HepG2 (cell line): ENCODE results near the gene MT1F. TPM values are rescaled to one million over a fixed set of nuclear protein-coding genes. Genes with fewer than 3 reads are reported as not detected.

Source experiments
- polyA plus RNA-seq, 8 experiments: library from polyadenylated mRNA; depleted of rRNA in 3 of 8; stranded (reverse) in 7 of 8; unstranded in 1 of 8; fragments of >200 nt; fragmentation: Illumina TruSeq in 4 of 8; extraction: Trizol in 4 of 8; gene quantifications; 2 replicates each; pipeline versions ENCODE4 v1.2.1 to v1.2.3, GENCODE V29; 2011 to 2016; ENCODE audit warnings: low read depth in 4 of 8, missing spikeins in 1 of 8, mixed read lengths in 1 of 8; ENCODE audit not compliant: insufficient read depth in 1 of 8
- total RNA-seq, 5 experiments: library from RNA; depleted of rRNA; stranded (reverse); fragments of >200 nt; fragmentation: Illumina TruSeq; extraction: Trizol; gene quantifications; 2 replicates each; pipeline ENCODE4 v1.2.3, GENCODE V29; 2016; ENCODE audit warnings: low read depth in 1 of 5

Gene MT1F
- total and polyA plus RNA-seq, 2 of the 13 experiments (the other 11 are each of a cell fraction or from before 2014, with no cell fraction given): 1.9 to 169 TPM

Other genes with a start within 250 kb of the MT1F start
- gene AMFR, start 232.4 kb upstream of the MT1F start, total RNA-seq (2016; rRNA removed; fragmentation: Illumina TruSeq; extraction: Trizol): 80.0 and 108 TPM in 2 replicates
- gene AMFR, start 232.4 kb upstream of the MT1F start, polyA plus RNA-seq (2011; rRNA removed): 52.9 and 65.3 TPM in 2 replicates
- 210 and 320 TPM in 2 replicates for gene NUDT21, start 206.6 kb upstream of the MT1F start, total RNA-seq (2016; rRNA removed; fragmentation: Illumina TruSeq; extraction: Trizol)
- 162 and 177 TPM in 2 replicates for gene NUDT21, start 206.6 kb upstream of the MT1F start, polyA plus RNA-seq (2011; rRNA removed)
- 81.3 and 160 TPM in 2 replicates for gene OGFOD1, start 206.4 kb upstream of the MT1F start, total RNA-seq (2016; rRNA removed; fragmentation: Illumina TruSeq; extraction: Trizol)
- gene OGFOD1, start 206.4 kb upstream of the MT1F start, polyA plus RNA-seq (2011; rRNA removed): 31.1 and 35.2 TPM in 2 replicates
- 59.7 and 63.5 TPM in 2 replicates for gene BBS2, start 137.9 kb upstream of the MT1F start, total RNA-seq (2016; rRNA removed; fragmentation: Illumina TruSeq; extraction: Trizol)
- gene BBS2, start 137.9 kb upstream of the MT1F start, polyA plus RNA-seq (2011; rRNA removed): 58.2 and 68.3 TPM in 2 replicates
- gene MT4, start 92.9 kb upstream of the MT1F start, total RNA-seq (2016; rRNA removed; fragmentation: Illumina TruSeq; extraction: Trizol): not detected in 2 replicates
- gene MT4, start 92.9 kb upstream of the MT1F start, polyA plus RNA-seq (2011; rRNA removed): not detected in 2 replicates
- not detected in 2 replicates for gene MT3, start 68.4 kb upstream of the MT1F start, total RNA-seq (2016; rRNA removed; fragmentation: Illumina TruSeq; extraction: Trizol)
- gene MT3, start 68.4 kb upstream of the MT1F start, polyA plus RNA-seq (2011; rRNA removed): not detected in 2 replicates
- 371 and 409 TPM in 2 replicates for gene MT2A, start 49.4 kb upstream of the MT1F start, total RNA-seq (2016; rRNA removed; fragmentation: Illumina TruSeq; extraction: Trizol)
- gene MT2A, start 49.4 kb upstream of the MT1F start, polyA plus RNA-seq (2011; rRNA removed): 115 and 135 TPM in 2 replicates
- gene MT1E, start 32.2 kb upstream of the MT1F start, total RNA-seq (2016; rRNA removed; fragmentation: Illumina TruSeq; extraction: Trizol): 1,072 and 1,398 TPM in 2 replicates
- gene MT1E, start 32.2 kb upstream of the MT1F start, polyA plus RNA-seq (2011; rRNA removed): 65.7 and 110 TPM in 2 replicates
- 4.6 and 5.5 TPM in 2 replicates for gene MT1M, start 25.3 kb upstream of the MT1F start, total RNA-seq (2016; rRNA removed; fragmentation: Illumina TruSeq; extraction: Trizol)
- not detected in 2 replicates for gene MT1M, start 25.3 kb upstream of the MT1F start, polyA plus RNA-seq (2011; rRNA removed)
- gene MT1A, start 19.3 kb upstream of the MT1F start, total RNA-seq (2016; rRNA removed; fragmentation: Illumina TruSeq; extraction: Trizol): 10.4 and 14.0 TPM in 2 replicates
- gene MT1A, start 19.3 kb upstream of the MT1F start, polyA plus RNA-seq (2011; rRNA removed): 4.8 and 8.3 TPM in 2 replicates
- gene MT1B, start 6.1 kb upstream of the MT1F start, total RNA-seq (2016; rRNA removed; fragmentation: Illumina TruSeq; extraction: Trizol): 0.89 TPM in 1 of 2 replicates, not detected in the other
- gene MT1B, start 6.1 kb upstream of the MT1F start, polyA plus RNA-seq (2011; rRNA removed): not detected in 2 replicates
- 377 and 511 TPM in 2 replicates for gene MT1G, start 10.1 kb downstream of the MT1F start, total RNA-seq (2016; rRNA removed; fragmentation: Illumina TruSeq; extraction: Trizol)
- 1.1 and 3.6 TPM in 2 replicates for gene MT1G, start 10.1 kb downstream of the MT1F start, polyA plus RNA-seq (2011; rRNA removed)
- 0.60 TPM in 1 of 2 replicates, not detected in the other for gene MT1H, start 11.9 kb downstream of the MT1F start, total RNA-seq (2016; rRNA removed; fragmentation: Illumina TruSeq; extraction: Trizol)
- gene MT1H, start 11.9 kb downstream of the MT1F start, polyA plus RNA-seq (2011; rRNA removed): not detected in 2 replicates
- gene MT1X, start 24.5 kb downstream of the MT1F start, total RNA-seq (2016; rRNA removed; fragmentation: Illumina TruSeq; extraction: Trizol): 288 and 327 TPM in 2 replicates
- gene MT1X, start 24.5 kb downstream of the MT1F start, polyA plus RNA-seq (2011; rRNA removed): 9.8 and 19.7 TPM in 2 replicates
- gene NUP93, start 72.2 kb downstream of the MT1F start, total RNA-seq (2016; rRNA removed; fragmentation: Illumina TruSeq; extraction: Trizol): 140 and 192 TPM in 2 replicates
- gene NUP93, start 72.2 kb downstream of the MT1F start, polyA plus RNA-seq (2011; rRNA removed): 50.1 and 58.5 TPM in 2 replicates
- gene SLC12A3, start 207.2 kb downstream of the MT1F start, total RNA-seq (2016; rRNA removed; fragmentation: Illumina TruSeq; extraction: Trizol): not detected in 2 replicates
- gene SLC12A3, start 207.2 kb downstream of the MT1F start, polyA plus RNA-seq (2011; rRNA removed): 5.1 and 6.2 TPM in 2 replicates